Sigmoid colon (tissue), 4 donors: ENCODE results near the gene SLC28A2.

Experiments
- CTCF ChIP-seq, 4 experiments: fragments of 450-650 bp in 3 of 4; fragments of 200-600 bp in 1 of 4; IDR thresholded peaks; one replicate each; pipeline ENCODE4 v1.5.1; 2016 to 2019; ENCODE audit warnings: antibody characterized with exemption in 4 of 4, mild to moderate bottlenecking in 3 of 4, moderate library complexity in 2 of 4
- EP300 ChIP-seq, 4 donors: sonication (generic); formaldehyde crosslinking; IDR thresholded peaks; one replicate each; pipeline ENCODE4 v1.6.1; 2017; ENCODE audit warnings: antibody characterized with exemption in 4 of 4

GRCh38 chr15:45259796-45260195, 7.8 kb downstream of the SLC28A2 start:
- TF ChIP-seq CTCF (IDR thresholded peaks at IDR 0.05) (no peak), EP300 (IDR thresholded peaks at IDR 0.05) (no peak)
